Stimulated activated CD4-positive, alpha-beta T cell treated with anti-CD3 and anti-CD28 coated beads, Interleukin-12 subunit alpha, Interleukin-12 subunit beta, amount 100 ng/mL, for 48 hours (primary cell): ENCODE data around the gene MTR.

ENCODE experiments used
- DNase-seq, 3 donors: peaks; one replicate each; pipeline ENCODE4 v3.0.0-alpha.2; 2020; ENCODE audit warnings: low read depth in 2 of 3, low spot score in 1 of 3

The MTR gene

GRCh38 chr1:236774926-236775325 lies 20.2 kb upstream of the MTR start:
- no peak for DNase-seq

DNA sequence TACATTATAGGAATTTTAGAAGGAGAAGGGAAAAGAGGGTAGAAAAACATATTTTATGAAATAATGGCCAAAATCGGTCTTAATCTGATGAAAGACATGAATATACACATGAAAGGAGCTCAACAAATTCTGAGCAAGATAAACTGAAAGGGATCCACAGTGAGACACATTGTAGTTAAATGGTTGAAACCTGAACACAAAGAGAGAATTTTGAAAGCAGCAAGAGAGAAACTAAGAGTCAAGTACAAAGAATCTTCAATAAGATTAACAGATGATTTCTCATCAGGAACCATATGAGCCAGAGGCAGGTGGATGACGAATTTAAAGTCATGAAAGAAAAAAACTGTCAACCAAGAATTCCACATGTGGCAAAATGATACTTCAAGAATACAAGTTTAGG lies 15.8 kb upstream of the MTR start:
- DNase-seq, result no peak

GRCh38 chr1:236785477-236785876 lies 9.6 kb upstream of the MTR start:
- DNase-seq, result no peak

- DNase-seq, result no peak
Measured at GRCh38 chr1:236786453-236786852, 8.6 kb upstream of the MTR start.

DNA sequence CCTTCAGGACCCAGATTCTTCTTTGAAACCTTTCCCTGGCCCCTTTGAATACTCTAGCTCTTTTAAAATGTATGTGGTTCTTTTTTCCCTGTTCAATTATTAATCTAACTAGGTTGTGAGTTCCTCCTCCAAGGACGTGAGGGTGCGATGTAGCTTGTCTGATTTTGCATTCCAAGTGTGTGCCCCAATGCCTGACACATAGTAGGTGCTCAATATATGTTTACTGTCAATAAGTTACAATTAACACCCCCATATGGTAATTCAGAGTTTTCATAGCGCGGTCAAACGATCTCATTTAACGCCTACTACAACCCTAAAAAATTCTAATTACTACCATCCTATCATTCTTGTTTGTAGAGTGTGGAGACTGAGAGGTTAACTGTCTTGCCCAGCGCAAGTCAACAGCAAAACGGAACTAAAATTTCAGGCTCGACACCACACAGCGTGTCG lies 482 bp upstream of the MTR start:
- DNase-seq, result no peak

DNA sequence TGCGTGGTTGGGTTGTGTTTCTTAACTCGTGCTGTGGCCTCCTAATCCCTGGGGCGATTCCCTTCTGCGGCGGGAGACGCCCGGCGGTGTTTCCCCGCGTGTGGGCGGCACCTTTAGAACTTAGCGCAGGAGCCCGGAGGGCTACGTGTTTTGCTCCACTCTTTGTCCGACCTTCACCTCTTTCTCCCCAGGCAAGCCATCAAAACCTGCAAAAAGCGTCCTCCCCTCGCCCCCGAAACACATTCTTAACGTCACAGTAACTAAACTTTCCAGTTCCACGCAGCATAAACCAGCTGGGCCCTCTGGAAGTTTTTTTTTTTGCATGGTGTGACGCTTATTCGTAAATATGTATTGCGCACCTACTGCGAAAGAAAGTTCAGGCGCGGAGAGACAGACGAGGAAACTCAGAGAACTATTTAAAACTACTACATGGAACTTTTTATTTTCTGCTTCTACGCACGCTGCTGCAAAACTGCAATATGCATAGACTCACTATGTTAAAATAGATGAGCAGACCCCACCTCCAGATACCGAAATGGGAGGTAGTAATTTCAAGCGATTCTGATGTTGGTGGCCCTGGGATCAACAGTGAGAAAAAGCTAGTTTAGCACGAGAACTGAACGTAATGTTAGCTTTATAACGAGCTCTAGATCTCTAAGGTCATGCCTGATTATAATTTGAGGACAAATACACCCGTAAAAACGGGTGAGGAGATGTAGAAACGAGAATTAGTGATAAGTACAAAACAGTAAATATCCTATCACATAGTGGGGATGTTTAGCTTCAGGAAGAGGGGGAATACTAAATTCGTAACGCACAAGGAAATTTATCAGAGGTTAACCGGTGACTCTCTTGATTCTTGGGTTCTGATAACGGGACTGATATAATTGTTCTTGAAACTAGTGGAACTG lies 920 bp downstream of the MTR start:
- DNase-seq, result peak; percentile 57 to 73 (median 59)

GRCh38 chr1:236799001-236799400 lies 3.9 kb downstream of the MTR start:
- DNase-seq, result no peak

DNA sequence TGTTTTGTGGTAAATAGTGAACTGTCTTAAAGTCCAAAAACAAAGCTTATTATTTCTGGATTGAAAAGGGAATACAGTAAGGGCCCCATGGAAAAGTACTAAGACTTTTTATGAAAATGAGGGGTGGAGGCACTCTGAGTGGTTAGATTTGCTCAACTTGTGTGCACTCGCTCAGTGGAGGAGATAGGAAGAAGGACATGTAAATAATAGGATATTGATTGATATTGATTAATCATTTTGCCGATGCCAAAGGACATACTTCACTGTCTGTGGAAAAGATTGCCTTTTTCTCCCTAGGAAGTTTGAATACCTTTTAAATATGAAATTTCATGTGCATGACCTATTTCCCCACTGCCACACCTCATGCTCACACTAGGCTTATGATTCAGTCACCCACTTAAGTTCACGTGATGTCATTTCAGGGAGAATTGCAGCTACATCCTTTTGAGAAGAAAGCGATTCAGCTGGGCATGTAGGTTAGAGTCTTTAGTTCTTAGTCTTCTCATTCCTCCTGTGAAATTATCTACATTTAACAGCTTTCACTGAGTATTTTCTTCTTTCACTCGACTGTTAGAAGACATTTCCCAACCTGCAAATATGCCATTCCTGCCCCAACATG lies 5.0 kb downstream of the MTR start:
- no peak for DNase-seq

DNA sequence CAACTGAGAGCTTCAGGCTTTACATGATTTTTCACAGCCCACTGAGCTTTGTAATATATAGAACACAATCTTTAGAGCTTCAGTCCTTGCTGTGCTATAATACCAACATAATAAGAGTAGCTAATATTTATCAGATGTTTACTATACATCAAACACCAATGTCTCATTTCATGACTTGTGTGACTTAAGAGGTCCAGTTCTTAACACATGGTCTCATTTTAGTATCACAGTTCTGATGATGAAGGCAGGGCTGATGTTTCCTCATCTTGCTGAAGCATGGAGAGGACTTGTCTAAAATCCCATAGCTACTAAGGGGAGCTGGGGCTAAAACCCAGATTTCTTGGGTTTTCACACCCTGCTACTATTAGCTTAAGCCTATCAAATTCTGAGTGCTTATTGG lies 5.5 kb downstream of the MTR start:
- DNase-seq, result no peak

DNA sequence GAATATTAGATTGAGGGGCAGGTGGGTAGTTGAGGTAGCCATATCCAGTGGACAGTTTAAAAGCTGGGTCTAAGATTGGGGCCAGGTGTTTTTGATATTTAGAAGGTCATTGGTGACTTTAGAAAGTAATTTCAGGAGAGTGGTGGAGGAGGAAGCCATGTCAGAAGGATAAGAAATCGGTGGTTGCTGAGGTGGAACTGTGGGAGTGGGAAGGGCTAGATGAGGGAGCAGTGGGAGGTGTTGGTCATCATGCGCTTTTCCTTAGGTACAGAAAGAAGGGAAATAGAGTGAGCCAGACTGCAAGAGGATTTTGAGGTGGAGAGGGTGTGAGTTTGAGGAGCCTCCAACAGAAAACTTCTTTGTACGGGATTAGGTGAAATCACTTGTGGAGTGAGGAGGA lies 7.2 kb downstream of the MTR start:
- DNase-seq, result no peak

GRCh38 chr1:236806634-236807033 lies 11.5 kb downstream of the MTR start:
- no peak for DNase-seq

DNA sequence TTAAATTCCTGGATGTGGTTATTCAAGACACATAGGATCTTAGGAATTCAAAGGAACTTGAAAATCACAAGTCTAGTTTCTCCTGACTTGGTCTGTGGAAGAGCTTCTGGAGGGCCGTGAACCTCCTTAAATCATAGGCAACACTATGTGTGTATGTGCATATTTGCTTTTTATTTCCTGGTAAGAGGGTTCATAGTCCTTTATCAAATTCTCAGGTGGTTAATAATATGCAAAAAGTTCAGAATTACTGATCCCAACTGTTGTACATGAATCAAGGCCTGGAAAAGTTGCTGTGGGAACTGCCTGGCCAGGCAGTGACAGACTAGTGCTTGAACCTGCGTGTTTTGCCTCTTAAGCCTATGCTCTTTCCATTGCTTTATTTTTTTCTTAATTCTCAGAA lies 12.9 kb downstream of the MTR start:
- DNase-seq, result no peak

DNA sequence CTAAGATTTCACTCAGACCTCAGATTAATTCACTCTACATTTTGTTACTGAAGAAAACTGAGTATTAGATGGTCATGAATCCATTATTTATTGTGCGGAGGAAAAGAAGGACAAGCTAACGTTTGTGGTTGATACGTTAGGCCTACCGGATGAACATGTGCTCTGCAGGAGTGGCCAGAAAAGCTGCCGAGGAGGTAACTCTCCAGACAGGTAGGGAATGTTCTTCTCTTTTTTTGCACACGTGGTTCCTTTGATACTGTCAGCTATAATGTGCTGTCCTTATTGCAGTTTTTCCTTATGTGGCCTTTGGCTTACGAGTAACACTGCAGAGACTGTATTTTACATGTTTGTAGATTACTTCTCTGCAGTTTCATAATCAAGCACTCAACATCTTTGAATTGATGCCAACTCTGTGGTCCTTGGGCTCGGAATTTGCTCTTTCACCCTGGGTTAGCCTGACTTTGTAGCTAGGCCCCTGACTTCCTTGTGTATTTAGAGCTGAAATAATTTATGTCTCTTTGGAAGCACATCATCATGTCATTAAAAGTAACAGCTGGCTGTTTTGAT lies 13.6 kb downstream of the MTR start:
- DNase-seq, result no peak

DNA sequence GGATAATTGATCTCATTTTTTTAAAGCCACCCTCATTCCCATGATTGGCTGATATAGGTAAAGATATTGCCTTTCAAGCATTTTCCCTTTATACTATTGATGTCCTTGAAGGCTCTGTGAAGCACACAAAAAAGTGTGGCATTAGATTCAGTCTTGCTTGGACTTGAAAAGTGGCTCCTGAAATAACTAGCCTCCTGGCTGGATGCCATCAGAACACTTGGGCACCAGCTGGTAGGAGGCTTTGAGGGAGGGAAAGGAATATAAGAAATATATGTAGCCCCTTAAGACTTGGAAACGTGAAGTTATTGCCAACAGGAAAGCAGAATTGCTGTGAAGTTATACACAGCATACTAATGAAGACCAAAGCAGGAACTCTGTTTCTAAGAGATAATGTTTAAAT lies 14.1 kb downstream of the MTR start:
- DNase-seq, result no peak

DNA sequence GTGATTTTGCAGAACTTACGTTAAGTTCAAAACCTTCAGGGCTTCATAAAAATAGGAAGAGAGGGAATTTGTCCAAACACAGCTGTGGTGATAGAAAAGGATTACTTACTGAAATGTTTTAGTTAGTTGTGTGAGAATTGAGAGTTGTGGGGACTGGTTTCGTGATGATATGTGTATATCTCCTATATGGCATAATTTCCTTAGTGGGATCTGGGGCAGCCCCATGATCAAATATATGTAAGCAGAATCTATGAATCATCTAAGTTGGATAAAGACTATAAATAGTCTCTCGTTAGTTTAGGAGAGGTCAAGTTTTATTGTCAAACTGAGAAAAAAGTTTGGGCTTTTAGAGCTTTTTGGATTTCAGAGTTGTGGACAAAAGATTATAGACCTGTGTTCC lies 14.9 kb downstream of the MTR start:
- DNase-seq, result no peak

DNA sequence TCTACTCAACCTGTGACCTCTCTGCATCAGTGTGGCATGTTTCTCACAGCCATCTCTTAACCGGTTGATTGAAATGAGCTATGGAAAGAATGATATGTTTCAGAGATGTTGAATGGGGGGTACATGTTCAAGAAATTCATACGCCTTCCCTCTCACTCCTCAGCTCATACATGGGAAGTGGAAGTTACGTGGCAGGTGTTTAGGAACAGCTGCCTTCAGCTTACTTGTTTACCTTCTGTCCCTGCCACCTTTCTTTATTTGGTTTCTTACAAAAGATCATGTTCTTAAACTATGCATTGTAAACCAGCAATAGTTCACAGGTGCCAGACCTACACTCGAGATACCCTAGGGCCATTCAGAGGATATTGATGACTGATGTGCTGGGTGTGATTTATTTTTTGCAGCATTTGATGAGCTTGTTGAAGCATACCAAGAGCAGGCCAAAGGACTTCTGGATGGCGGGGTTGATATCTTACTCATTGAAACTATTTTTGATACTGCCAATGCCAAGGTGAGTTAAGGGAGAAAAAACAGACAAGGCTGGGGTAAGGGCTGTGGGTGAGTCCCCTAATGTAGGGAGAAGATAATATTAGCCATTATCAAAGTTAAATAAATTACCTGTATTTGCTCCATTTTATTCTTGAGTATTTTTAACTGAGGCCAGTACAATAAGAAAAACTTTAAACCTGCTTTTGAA lies 17.4 kb downstream of the MTR start:
- no peak for DNase-seq

DNA sequence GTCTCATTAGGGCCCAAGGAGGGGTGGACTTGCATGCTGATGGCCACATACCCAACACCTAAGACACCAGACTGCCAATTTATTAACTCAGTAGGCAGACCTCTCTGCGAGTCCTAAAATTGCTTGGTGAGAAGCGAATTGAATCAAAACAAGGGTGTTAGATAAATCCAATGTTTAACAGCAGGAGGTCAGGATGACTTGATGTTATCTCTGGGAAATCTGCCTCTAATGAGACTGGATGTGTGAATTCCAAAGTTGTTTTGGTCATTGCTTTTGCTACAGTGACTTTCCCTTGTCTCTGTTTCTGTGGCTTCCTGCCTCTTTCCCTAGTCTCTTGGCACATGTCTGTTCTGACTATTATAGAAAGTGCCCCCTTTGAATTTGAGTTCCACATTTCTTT lies 20.8 kb downstream of the MTR start:
- DNase-seq, result no peak

- DNase-seq, result no peak
Measured at GRCh38 chr1:236819856-236820255, 24.8 kb downstream of the MTR start.

GRCh38 chr1:236821091-236821627 lies 26.1 kb downstream of the MTR start:
- no peak for DNase-seq

GRCh38 chr1:236823559-236823958 lies 28.5 kb downstream of the MTR start:
- no peak for DNase-seq

DNA sequence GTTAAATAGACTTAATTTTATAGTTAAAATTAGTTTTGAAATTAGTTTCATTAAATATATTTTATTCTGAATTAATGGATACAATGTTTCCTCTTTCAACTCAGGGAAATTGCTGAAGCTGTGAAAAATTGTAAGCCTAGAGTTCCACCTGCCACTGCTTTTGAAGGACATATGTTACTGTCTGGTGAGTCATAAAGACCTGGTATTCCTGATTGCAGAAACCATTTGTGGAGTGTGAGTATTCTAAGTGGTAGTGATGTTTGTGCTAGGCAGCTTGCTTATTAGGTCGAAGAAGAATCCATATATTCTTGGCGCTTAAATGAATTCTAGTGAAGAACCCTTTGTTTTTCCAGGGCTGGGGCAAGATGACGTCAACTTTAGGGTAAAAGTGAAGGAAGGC lies 34.0 kb downstream of the MTR start:
- DNase-seq, result no peak
